Trophoblast cell (in vitro differentiated cells and primary cell): ENCODE measurements around the gene GLIPR2.
A peak's percentile ranks its signal among the peaks of the same experiment; 100 is the strongest.

ENCODE experiments used
- DNase-seq, 2 donors: peaks; one replicate each; pipeline ENCODE4 v3.0.0-alpha.2; 2016
- H2AFZ ChIP-seq: 2 replicates; pipeline ENCODE4 v1.6.1; 2013; ENCODE audit warnings: low read length, moderate library complexity, mild to moderate bottlenecking; ENCODE audit not compliant: insufficient read depth, poor library complexity
- H2AK5ac ChIP-seq: 2 replicates; pipeline ENCODE4 v1.6.1; 2013; ENCODE audit warnings: mild to moderate bottlenecking, low read length
- H2BK120ac ChIP-seq: 2 replicates; pipeline ENCODE4 v1.6.1; 2013; ENCODE audit warnings: low read length, mild to moderate bottlenecking, moderate library complexity; ENCODE audit not compliant: insufficient read depth, poor library complexity
- H2BK12ac ChIP-seq: 2 replicates; pipeline ENCODE4 v1.6.1; 2013; ENCODE audit warnings: mild to moderate bottlenecking, low read length, moderate library complexity
- H2BK5ac ChIP-seq: 2 replicates; pipeline ENCODE4 v1.6.1; 2013; ENCODE audit warnings: low read length, low read depth, moderate library complexity, mild to moderate bottlenecking; ENCODE audit not compliant: poor library complexity
- H3K14ac ChIP-seq: 2 replicates; pipeline ENCODE4 v1.6.1; 2013; ENCODE audit warnings: mild to moderate bottlenecking, low read length
- H3K18ac ChIP-seq: 2 replicates; pipeline ENCODE4 v1.6.1; 2013; ENCODE audit warnings: mild to moderate bottlenecking, low read length
- H3K23ac ChIP-seq: 2 replicates; pipeline ENCODE4 v1.6.1; 2013; ENCODE audit warnings: low read length
- H3K27ac ChIP-seq: 2 replicates; pipeline ENCODE4 v1.5.1; 2013; ENCODE audit warnings: low read depth, mild to moderate bottlenecking, inconsistent platforms, low read length, moderate library complexity
- H3K27me3 ChIP-seq: 2 replicates; pipeline ENCODE4 v1.6.1; 2013; ENCODE audit warnings: inconsistent platforms, mild to moderate bottlenecking, low read length, moderate library complexity; ENCODE audit not compliant: insufficient read depth
- H3K36me3 ChIP-seq, 2 experiments: 1 replicate in 1 of 2; 2 replicates in 1 of 2; pipeline ENCODE4 v1.6.1; 2013; ENCODE audit warnings: low read length in 2 of 2, mild to moderate bottlenecking in 2 of 2, moderate library complexity in 1 of 2; ENCODE audit not compliant: insufficient read depth in 2 of 2, control insufficient read depth in 1 of 2
- H3K4ac ChIP-seq: 2 replicates; pipeline ENCODE4 v1.6.1; 2013; ENCODE audit warnings: low read depth, mild to moderate bottlenecking, low read length, moderate library complexity
- H3K4me1 ChIP-seq, 2 experiments: 1 replicate in 1 of 2; 2 replicates in 1 of 2; pipeline ENCODE4 v1.6.1; 2013; ENCODE audit warnings: low read length in 2 of 2, mild to moderate bottlenecking in 2 of 2, moderate library complexity in 1 of 2; ENCODE audit not compliant: insufficient read depth in 2 of 2, control insufficient read depth in 1 of 2
- H3K4me2 ChIP-seq: 2 replicates; pipeline ENCODE4 v1.6.1; 2013; ENCODE audit warnings: inconsistent platforms, mild to moderate bottlenecking, low read length, moderate library complexity
- H3K4me3 ChIP-seq: 2 replicates; pipeline ENCODE4 v1.5.1; 2013; ENCODE audit warnings: mild to moderate bottlenecking, low read depth, low read length, inconsistent platforms
- H3K79me1 ChIP-seq: one replicate; pipeline ENCODE4 v1.6.1; 2013; ENCODE audit warnings: low read length
- H3K79me2 ChIP-seq: 2 replicates; pipeline ENCODE4 v1.6.1; 2013; ENCODE audit warnings: low read length, mild to moderate bottlenecking; ENCODE audit not compliant: control insufficient read depth, insufficient read depth, poor library complexity
- H3K9ac ChIP-seq: 2 replicates; pipeline ENCODE4 v1.6.1; 2013; ENCODE audit warnings: mild to moderate bottlenecking, low read length
- H3K9me3 ChIP-seq: 2 replicates; pipeline ENCODE4 v1.6.1; 2013; ENCODE audit warnings: low read depth, mild to moderate bottlenecking, control low read depth, inconsistent platforms, low read length; ENCODE audit not compliant: insufficient read depth
- H4K12ac ChIP-seq: 2 replicates; pipeline ENCODE4 v1.6.1; 2013; ENCODE audit warnings: low read depth, mild to moderate bottlenecking, low read length, moderate library complexity
- H4K8ac ChIP-seq: 2 replicates; pipeline ENCODE4 v1.6.1; 2013; ENCODE audit warnings: low read depth, mild to moderate bottlenecking, low read length, moderate library complexity
- H4K91ac ChIP-seq: one replicate; pipeline ENCODE4 v1.6.1; 2013; ENCODE audit warnings: low read depth, mild to moderate bottlenecking, low read length, moderate library complexity
- WGBS: extraction: QIAGEN DNeasy Blood & Tissue Kit; methylation state at CpG from one replicate; pipeline ENCODE4 v1.1.7; 2013; ENCODE audit warnings: missing lambda C conversion rate; ENCODE audit not compliant: insufficient read length, insufficient coverage; ENCODE audit errors: extremely low coverage; 5-methylcytosine and 5-hydroxymethylcytosine counted together

Gene GLIPR2

DNA sequence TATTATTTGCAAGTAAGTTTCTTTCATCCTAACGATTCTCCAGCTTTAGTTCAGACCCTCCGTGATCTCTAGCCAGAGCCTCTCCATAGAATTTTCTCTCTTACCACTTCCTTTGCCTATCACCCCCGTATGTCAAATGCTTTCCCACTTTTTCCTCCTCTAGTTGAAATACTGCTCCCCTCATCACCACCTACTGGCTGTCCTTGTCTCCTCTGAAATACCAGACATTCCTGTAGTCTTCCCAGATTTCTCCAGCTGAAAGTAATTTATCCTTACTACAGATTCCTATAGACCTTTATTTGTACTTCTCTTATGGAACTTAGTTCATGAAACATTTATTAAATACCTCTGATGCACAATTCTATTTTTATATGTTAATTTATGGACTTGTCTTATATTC, 36.0 kb upstream of the GLIPR2 start:
- Histone ChIP-seq H3K79me2 (no peaks in the 10 kb centered on the region), H3K9me3 (no peaks in the 10 kb centered on the region)

DNA sequence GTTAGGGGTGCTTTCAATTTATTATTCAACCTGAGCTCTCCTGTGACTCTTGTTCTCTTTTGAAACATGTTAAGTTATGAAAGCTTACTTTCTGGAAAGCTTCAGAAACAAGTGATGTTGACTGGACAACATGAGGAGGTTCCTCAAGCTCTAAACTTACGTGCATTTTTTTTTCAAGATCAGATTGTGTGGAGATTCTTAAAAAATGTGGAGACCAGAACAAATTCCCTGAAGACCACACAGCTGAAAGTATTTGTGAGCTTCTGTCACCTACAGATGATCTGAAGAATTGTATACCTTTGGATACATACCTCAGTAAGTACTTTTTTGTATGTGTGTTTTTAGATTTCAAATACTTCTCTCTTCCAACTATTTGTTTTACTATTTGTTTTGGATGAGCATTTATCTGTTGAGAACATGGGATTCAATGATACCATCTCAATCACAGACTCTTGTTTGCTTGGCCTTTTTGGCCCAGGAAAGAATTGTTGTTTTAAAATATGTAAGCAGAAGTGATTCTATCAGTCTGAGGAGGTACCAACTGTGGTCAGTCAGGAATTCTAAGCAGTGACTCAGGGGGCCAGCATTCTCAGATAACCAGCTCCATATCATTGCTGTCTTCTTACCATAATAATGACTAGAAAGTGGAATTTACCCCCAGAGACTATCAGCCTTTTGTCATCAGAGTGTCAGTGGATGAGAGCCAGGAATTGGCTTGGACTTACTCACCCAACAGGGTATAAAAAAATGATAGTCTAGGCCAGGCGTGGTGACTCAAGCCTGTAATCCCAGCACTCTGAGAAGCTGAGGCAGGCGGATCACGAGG, 34.4 kb upstream of the GLIPR2 start:
- Histone ChIP-seq H3K79me1 (peaks cover 10% of the 10 kb centered on the region), H2BK12ac (no peak overlapping the region), H4K12ac (no peak overlapping the region), H4K8ac (no peak overlapping the region), H2AFZ (no peak overlapping the region), H3K23ac (no peak overlapping the region), H3K4me1 (peaks cover 2 to 6% of the 10 kb centered on the region in 2 experiments), H3K4me2 (no peak overlapping the region), H2BK5ac (no peak overlapping the region), H3K27me3 (no peaks in the 10 kb centered on the region), H3K27ac (peak overlapping the region; percentile 85), H3K18ac (no peak overlapping the region), H3K14ac (no peak overlapping the region), H3K4me3 (no peak overlapping the region), H3K9ac (no peak overlapping the region), H3K4ac (no peak overlapping the region), H4K91ac (no peak overlapping the region), H2BK120ac (no peak overlapping the region), H2AK5ac (no peak overlapping the region), H3K9me3 (no peaks in the 10 kb centered on the region), H3K36me3 (no peaks in the 10 kb centered on the region), H3K79me2 (no peaks in the 10 kb centered on the region)
- WGBS = no CpG with 5 or more reads among the region's 4 CpGs
- peak; percentile 95 to 97 for DNase-seq

More for the DNA sequence above, 36.0 kb upstream of the GLIPR2 start:
- Histone ChIP-seq H3K4me2 (no peak overlapping the region), H2BK120ac (no peak overlapping the region), H2AK5ac (no peak overlapping the region), H3K4me3 (no peak overlapping the region), H3K4ac (no peak overlapping the region), H2BK12ac (no peak overlapping the region), H4K12ac (no peak overlapping the region), H4K91ac (no peak overlapping the region), H2AFZ (no peak overlapping the region), H3K79me1 (peaks cover 10% of the 10 kb centered on the region), H3K27ac (peak overlapping the region; percentile 60), H2BK5ac (no peak overlapping the region), H3K9ac (no peak overlapping the region), H4K8ac (no peak overlapping the region), H3K18ac (no peak overlapping the region), H3K27me3 (no peaks in the 10 kb centered on the region), H3K14ac (no peak overlapping the region), H3K36me3 (no peaks in the 10 kb centered on the region), H3K23ac (no peak overlapping the region), H3K4me1 (peaks cover 2 to 6% of the 10 kb centered on the region in 2 experiments)
- DNase-seq = no peak
- WGBS = no CpG with 5 or more reads among the region's 3 CpGs

DNA sequence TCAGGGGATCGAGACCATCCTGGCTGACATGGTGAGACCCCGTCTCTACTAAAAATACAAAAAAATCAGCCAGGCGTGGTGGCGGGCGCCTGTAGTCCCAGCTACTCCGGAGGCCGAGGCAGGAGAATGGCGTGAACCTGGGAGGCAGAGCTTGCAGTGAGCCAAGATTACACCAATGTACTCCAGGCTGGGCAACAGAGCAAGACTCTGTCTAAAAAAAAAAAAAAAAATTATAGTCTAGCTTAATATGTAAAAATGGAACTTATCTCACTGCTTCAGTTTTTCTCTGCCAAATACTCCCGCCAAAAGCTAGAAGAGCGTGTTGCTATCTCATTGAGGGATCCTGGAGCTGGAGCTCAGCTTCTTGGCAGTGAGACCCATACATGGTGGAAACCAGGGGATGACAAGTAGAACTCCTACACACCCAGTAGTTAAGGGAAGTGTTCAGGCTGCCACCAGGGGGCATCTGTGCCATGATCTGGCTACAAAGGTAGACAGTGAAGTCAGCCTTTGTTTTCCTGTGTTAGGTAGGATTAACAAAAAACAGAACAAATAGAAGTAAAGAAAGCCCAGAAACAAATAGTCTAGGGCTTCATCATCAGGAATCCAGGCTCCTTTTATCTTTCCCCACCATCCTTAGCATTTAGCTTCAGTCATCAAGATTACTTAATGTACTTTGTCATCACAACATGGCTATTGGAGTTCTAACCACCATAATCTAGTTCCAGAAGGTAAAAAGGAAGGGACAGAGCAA, 33.6 kb upstream of the GLIPR2 start:
- no peaks in the 10 kb centered on the region for H3K79me2 ChIP-seq
- H4K8ac ChIP-seq = peak overlapping the region; percentile 36
- peak; percentile 94 to 98 for DNase-seq
- no peak overlapping the region for H3K18ac ChIP-seq
- no peaks in the 10 kb centered on the region for H3K36me3 ChIP-seq
- peak overlapping the region; percentile 35 for H2AK5ac ChIP-seq
- no peak overlapping the region for H4K12ac ChIP-seq
- no peak overlapping the region for H3K4me3 ChIP-seq
- H2BK5ac ChIP-seq = peak overlapping the region; percentile 55
- H4K91ac ChIP-seq = peak overlapping the region; percentile 66
- H3K23ac ChIP-seq = no peak overlapping the region
- H3K14ac ChIP-seq = no peak overlapping the region
- H3K27me3 ChIP-seq = no peaks in the 10 kb centered on the region
- no peaks in the 10 kb centered on the region for H3K9me3 ChIP-seq
- H3K4me1 ChIP-seq = peaks cover 2 to 6% of the 10 kb centered on the region in 2 experiments
- H2AFZ ChIP-seq = no peak overlapping the region
- H3K4me2 ChIP-seq = no peak overlapping the region
- H3K79me1 ChIP-seq = peaks cover 10% of the 10 kb centered on the region
- no peak overlapping the region for H3K9ac ChIP-seq
- H2BK12ac ChIP-seq = peak overlapping the region; percentile 72
- peak overlapping the region; percentile 85 for H3K27ac ChIP-seq
- H2BK120ac ChIP-seq = peak overlapping the region; percentile 79
- WGBS = no CpG with 5 or more reads among the region's 10 CpGs
- H3K4ac ChIP-seq = peak overlapping the region; percentile 9

DNA sequence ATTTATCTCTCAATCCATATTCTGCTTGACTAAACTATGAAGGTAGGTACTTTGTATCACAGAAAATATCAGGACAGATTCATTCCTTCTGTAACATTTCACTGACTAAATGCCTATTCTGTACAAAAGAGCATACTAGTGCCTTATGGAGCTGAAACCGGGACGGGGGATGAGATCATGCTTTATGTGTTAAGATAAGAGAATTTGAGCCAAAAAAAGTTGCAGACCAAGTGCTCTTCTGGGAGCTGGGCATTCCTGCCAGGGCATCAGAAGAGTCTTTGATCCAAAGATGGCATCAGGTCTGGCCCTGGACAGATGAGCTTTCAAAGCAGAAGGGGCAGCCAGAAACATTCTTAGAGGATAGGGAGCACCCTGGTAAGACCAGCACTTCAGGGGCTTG, 27.5 kb upstream of the GLIPR2 start:
- no peak overlapping the region for H3K27ac ChIP-seq
- no peaks in the 10 kb centered on the region for H3K36me3 ChIP-seq
- no peaks in the 10 kb centered on the region for H3K27me3 ChIP-seq
- H3K79me1 ChIP-seq = no peaks in the 10 kb centered on the region
- no peak overlapping the region for H3K14ac ChIP-seq
- H3K4me3 ChIP-seq = no peak overlapping the region
- H2BK120ac ChIP-seq = no peak overlapping the region
- no peaks in the 10 kb centered on the region for H3K4me1 ChIP-seq
- H3K23ac ChIP-seq = no peak overlapping the region
- no peak overlapping the region for H4K12ac ChIP-seq
- H3K9me3 ChIP-seq = no peaks in the 10 kb centered on the region
- no peak overlapping the region for H3K9ac ChIP-seq
- no peak overlapping the region for H2AFZ ChIP-seq
- no peak for DNase-seq
- no peak overlapping the region for H2BK5ac ChIP-seq
- no peaks in the 10 kb centered on the region for H3K79me2 ChIP-seq
- no peak overlapping the region for H4K91ac ChIP-seq
- peak overlapping the region; percentile 64 for H2BK12ac ChIP-seq
- no peak overlapping the region for H3K4me2 ChIP-seq
- no CpG with 5 or more reads among the region's 2 CpGs for WGBS
- no peak overlapping the region for H3K4ac ChIP-seq
- no peak overlapping the region for H4K8ac ChIP-seq
- H2AK5ac ChIP-seq = no peak overlapping the region
- no peak overlapping the region for H3K18ac ChIP-seq
